Neural progenitor cell (in vitro differentiated cells): ENCODE data around the gene GALNT2. TPM values are rescaled to one million over a fixed set of nuclear protein-coding genes. Genes with fewer than 3 reads are reported as not detected.
A peak's percentile ranks its signal among the peaks of the same experiment; 100 is the strongest.

Source experiments
- DNase-seq: peaks from one replicate; pipeline ENCODE4 v3.0.0-alpha.2; 2016; ENCODE audit warnings: low spot score
- H2AFZ ChIP-seq: fragments of 200-600 bp; sonication (generic); replicated peaks from 2 replicates; pipeline ENCODE4 v1.6.1; 2016; ENCODE audit warnings: antibody characterized with exemption
- H3F3A ChIP-seq: fragments of 200-600 bp; sonication (generic); 2 replicates; pipeline ENCODE4 v1.6.1; 2016; ENCODE audit warnings: antibody characterized with exemption, low read depth
- H3K27ac ChIP-seq: fragments of 200-600 bp; sonication (generic); 2 replicates; pipeline ENCODE4 v1.5.1; 2016; ENCODE audit warnings: mild to moderate bottlenecking
- H3K27me3 ChIP-seq: fragments of 200-600 bp; sonication (generic); 2 replicates; pipeline ENCODE4 v1.6.1; 2016; ENCODE audit warnings: mild to moderate bottlenecking, moderate library complexity
- H3K36me3 ChIP-seq: fragments of 200-600 bp; sonication (generic); 2 replicates; pipeline ENCODE4 v1.5.1; 2016
- H3K4me1 ChIP-seq: fragments of 200-600 bp; sonication (generic); 2 replicates; pipeline ENCODE4 v1.6.1; 2016; ENCODE audit warnings: mixed run types
- H3K4me2 ChIP-seq: fragments of 200-600 bp; sonication (generic); 2 replicates; pipeline ENCODE4 v1.6.1; 2016
- H3K4me3 ChIP-seq: fragments of 200-600 bp; sonication (generic); 2 replicates; pipeline ENCODE4 v1.5.1; 2016
- H3K79me2 ChIP-seq: fragments of 200-600 bp; sonication (generic); 2 replicates; pipeline ENCODE4 v1.6.1; 2016; ENCODE audit warnings: low read depth
- H3K9ac ChIP-seq: fragments of 200-600 bp; sonication (generic); 2 replicates; pipeline ENCODE4 v1.6.1; 2016
- H3K9me3 ChIP-seq: fragments of 200-600 bp; sonication (generic); 2 replicates; pipeline ENCODE4 v1.5.1; 2016; ENCODE audit warnings: low read depth
- H4K20me1 ChIP-seq: fragments of 200-600 bp; sonication (generic); 2 replicates; pipeline ENCODE4 v1.6.1; 2016; ENCODE audit warnings: low read depth
- H3K27ac Mint-ChIP-seq: 3 replicates; pipeline ENCODE4 v1.8.0; 2021; ENCODE audit warnings: mixed read lengths
- H3K27me3 Mint-ChIP-seq: 2 replicates; pipeline ENCODE4 v1.8.0; 2022; ENCODE audit warnings: low read depth, mild to moderate bottlenecking, inconsistent platforms, moderate library complexity, mixed read lengths; ENCODE audit not compliant: insufficient read depth
- H3K36me3 Mint-ChIP-seq: 3 replicates; pipeline ENCODE4 v1.8.0; 2021; ENCODE audit warnings: mixed read lengths
- H3K4me1 Mint-ChIP-seq: 3 replicates; pipeline ENCODE4 v1.8.0; 2021; ENCODE audit warnings: mixed read lengths
- H3K4me3 Mint-ChIP-seq: 3 replicates; pipeline ENCODE4 v1.8.0; 2021; ENCODE audit warnings: mild to moderate bottlenecking, moderate library complexity, mixed read lengths
- H3K9me3 Mint-ChIP-seq: 3 replicates; pipeline ENCODE4 v1.8.0; 2020; ENCODE audit warnings: mixed read lengths
- CTCF ChIP-seq: fragments of 200-600 bp; sonication (generic); IDR thresholded peaks from 2 replicates; pipeline ENCODE4 v1.5.1; 2017; ENCODE audit warnings: antibody characterized with exemption, mild to moderate bottlenecking
- EZH2 ChIP-seq: fragments of 200-600 bp; sonication (generic); IDR thresholded peaks from 2 replicates; pipeline ENCODE4 v1.6.1; 2017; ENCODE audit warnings: antibody characterized with exemption, mild to moderate bottlenecking, moderate library complexity
- EZH2phosphoT487 ChIP-seq: fragments of 200-600 bp; sonication (generic); IDR thresholded peaks from 2 replicates; pipeline ENCODE4 v1.6.1; 2017; ENCODE audit warnings: antibody characterized with exemption
- total RNA-seq: library from RNA; depleted of rRNA; stranded (reverse); fragments of >200 nt; gene quantifications from 2 replicates; pipeline ENCODE4 v1.2.3, GENCODE V29; 2015; ENCODE audit warnings: low replicate concordance

Gene GALNT2
- total RNA-seq, 1 donor from 2014 or later = 37.6 TPM

- DNase-seq = peak; percentile 36
- no peak overlapping the region for H3K4me2 ChIP-seq
- peaks cover 22% of the 10 kb centered on the region for H3K79me2 ChIP-seq
- no peak overlapping the region for H3K4me3 Mint-ChIP-seq
- H3K27me3 ChIP-seq = no peaks in the 10 kb centered on the region
- H3K27ac Mint-ChIP-seq = peak overlapping the region; percentile 92
- peaks cover 2% of the 10 kb centered on the region for H3K27me3 Mint-ChIP-seq
- H3K9me3 Mint-ChIP-seq = peaks cover 6% of the 10 kb centered on the region
- H3K9ac ChIP-seq = no peak overlapping the region
- no peaks in the 10 kb centered on the region for H3K9me3 ChIP-seq
- H3K27ac ChIP-seq = no peak overlapping the region
- no peak overlapping the region for H2AFZ ChIP-seq
- H3K4me3 ChIP-seq = no peak overlapping the region
- no peaks in the 10 kb centered on the region for H4K20me1 ChIP-seq
- H3K4me1 Mint-ChIP-seq = peaks cover 12% of the 10 kb centered on the region
- H3K36me3 ChIP-seq = no peaks in the 10 kb centered on the region
- H3F3A ChIP-seq = no peaks in the 10 kb centered on the region
- no peaks in the 10 kb centered on the region for H3K36me3 Mint-ChIP-seq
- peaks cover 8% of the 10 kb centered on the region for H3K4me1 ChIP-seq
- peak; percentile 57 for TF ChIP-seq CTCF
- TF ChIP-seq EZH2 = no peak
Measured at GRCh38 chr1:230167419-230167852, 100.4 kb downstream of the GALNT2 start.

GRCh38 chr1:230169454-230170152 is 102.6 kb downstream of the GALNT2 start:
- H3F3A ChIP-seq = no peaks in the 10 kb centered on the region
- H4K20me1 ChIP-seq = no peaks in the 10 kb centered on the region
- TF ChIP-seq EZH2phosphoT487 (no peak), CTCF (no peak), EZH2 (no peak)
- peaks cover 18% of the 10 kb centered on the region for H3K79me2 ChIP-seq
- peaks cover 8% of the 10 kb centered on the region for H3K4me1 ChIP-seq
- H3K9me3 Mint-ChIP-seq = peaks cover 6% of the 10 kb centered on the region
- H3K27ac ChIP-seq = no peak overlapping the region
- H3K9ac ChIP-seq = no peak overlapping the region
- DNase-seq = no peak
- H2AFZ ChIP-seq = no peak overlapping the region
- peaks cover 2% of the 10 kb centered on the region for H3K27me3 Mint-ChIP-seq
- H3K27ac Mint-ChIP-seq = no peak overlapping the region
- H3K9me3 ChIP-seq = no peaks in the 10 kb centered on the region
- H3K27me3 ChIP-seq = no peaks in the 10 kb centered on the region
- no peaks in the 10 kb centered on the region for H3K36me3 Mint-ChIP-seq
- no peak overlapping the region for H3K4me3 ChIP-seq
- no peak overlapping the region for H3K4me2 ChIP-seq
- no peak overlapping the region for H3K4me3 Mint-ChIP-seq
- H3K36me3 ChIP-seq = no peaks in the 10 kb centered on the region
- H3K4me1 Mint-ChIP-seq = peaks cover 9% of the 10 kb centered on the region

- TF ChIP-seq EZH2phosphoT487 = no peak
- no peak for TF ChIP-seq EZH2
- no peak for TF ChIP-seq CTCF
- H3K4me3 Mint-ChIP-seq = no peak overlapping the region
- H3K9me3 ChIP-seq = no peaks in the 10 kb centered on the region
- no peak overlapping the region for H3K4me3 ChIP-seq
- H3K27me3 Mint-ChIP-seq = peaks cover 2% of the 10 kb centered on the region
- H4K20me1 ChIP-seq = no peaks in the 10 kb centered on the region
- DNase-seq = no peak
- H3K4me1 ChIP-seq = peaks cover 11% of the 10 kb centered on the region
- peaks cover 18% of the 10 kb centered on the region for H3K79me2 ChIP-seq
- H3F3A ChIP-seq = no peaks in the 10 kb centered on the region
- H3K4me2 ChIP-seq = no peak overlapping the region
- H2AFZ ChIP-seq = no peak overlapping the region
- peaks cover 6% of the 10 kb centered on the region for H3K9me3 Mint-ChIP-seq
- no peaks in the 10 kb centered on the region for H3K36me3 ChIP-seq
- no peak overlapping the region for H3K27ac ChIP-seq
- no peaks in the 10 kb centered on the region for H3K27me3 ChIP-seq
- H3K27ac Mint-ChIP-seq = no peak overlapping the region
- H3K4me1 Mint-ChIP-seq = peaks cover 14% of the 10 kb centered on the region
- H3K9ac ChIP-seq = no peak overlapping the region
- H3K36me3 Mint-ChIP-seq = no peaks in the 10 kb centered on the region
Measured at GRCh38 chr1:230170153-230170547, 103.1 kb downstream of the GALNT2 start.
